Kidney (tissue), 22 donors: ENCODE measurements around the gene PRM3. TPM values are rescaled to one million over a fixed set of nuclear protein-coding genes. Genes with fewer than 3 reads are reported as not detected.

Experiments used
- DNase-seq, 5 donors: peaks; one replicate each; pipeline ENCODE4 v3.0.0-alpha.2; 2013 to 2020
- FAIRE-seq: peaks from 2 replicates; lab custom pipeline; 2012; peaks lifted over from hg19 to GRCh38; lab: Jason Lieb, UNC
- H3K27ac ChIP-seq, 2 donors: one replicate each; pipeline ENCODE4 v1.7.0; 2013; ENCODE audit warnings: low read depth in 2 of 2, low read length in 2 of 2, inconsistent platforms in 1 of 2
- H3K27me3 ChIP-seq: one replicate; pipeline ENCODE4 v1.7.1; 2013; ENCODE audit warnings: low read length, inconsistent platforms; ENCODE audit not compliant: control insufficient read depth, insufficient read depth
- H3K36me3 ChIP-seq, 3 donors: one replicate each; pipeline versions ENCODE4 v1.7.0 to v1.7.1; 2013; ENCODE audit warnings: low read length in 3 of 3, control low read depth in 1 of 3, inconsistent platforms in 1 of 3; ENCODE audit not compliant: insufficient read depth in 3 of 3, control insufficient read depth in 2 of 3
- H3K4me1 ChIP-seq, 3 donors: one replicate each; pipeline versions ENCODE4 v1.7.0 to v1.7.1; 2013; ENCODE audit warnings: low read length in 3 of 3, inconsistent platforms in 1 of 3, low read depth in 1 of 3; ENCODE audit not compliant: control insufficient read depth in 2 of 3, insufficient read depth in 2 of 3
- H3K4me3 ChIP-seq, 3 donors: one replicate each; pipeline versions ENCODE4 v1.7.0 to v1.8.1; 2013; ENCODE audit warnings: low read length in 3 of 3, control low read depth in 1 of 3, inconsistent platforms in 1 of 3
- H3K9ac ChIP-seq, 3 donors: one replicate each; pipeline versions ENCODE4 v1.7.0 to v1.7.1; 2013; ENCODE audit warnings: low read length in 3 of 3, control low read depth in 1 of 3, inconsistent platforms in 1 of 3
- H3K9me3 ChIP-seq, 3 donors: one replicate each; pipeline versions ENCODE4 v1.7.0 to v1.7.1; 2013; ENCODE audit warnings: low read length in 3 of 3, control low read depth in 1 of 3, inconsistent platforms in 1 of 3; ENCODE audit not compliant: control insufficient read depth in 2 of 3, insufficient read depth in 1 of 3
- intact Hi-C: fragments of 100-400 bp; cut with DNase I; formaldehyde crosslinking; loops from one replicate; pipeline ENCODE4 v1.11.1; 2022
- long read RNA-seq, 10 donors: library from polyadenylated mRNA in 1 of 10; unstranded in 1 of 10; transcript quantifications; one replicate each; pipeline ENCODE4 v2.0.0 and lab custom pipeline, GENCODE V29; 2021 to 2026
- polyA plus RNA-seq: library from polyadenylated mRNA; stranded (reverse); fragments of 350-450 nt; fragmentation: Illumina TruSeq; extraction: RNeasy Lipid Tissue Mini Kit (QIAGEN cat#74804); gene quantifications from one replicate; pipeline ENCODE4 v1.2.3, GENCODE V29; 2014; ENCODE audit warnings: low read depth, low replicate concordance; ENCODE audit not compliant: insufficient read depth
- total RNA-seq: library from RNA; stranded (reverse); fragmentation: NEBNext Ultra II Directional; extraction: Animal tissue kit (Norgen Biotek cat#: 25700); gene quantifications from one replicate; pipeline ENCODE4 v1.2.1, GENCODE V29; 2021
- TF ChIP-seq, protein P1 (sequence below): IDR thresholded peaks from 3 replicates; pipeline ENCODE4 v1.5.1; 2012; ENCODE audit warnings: mild to moderate bottlenecking, moderate library complexity, borderline replicate concordance; ENCODE audit not compliant: insufficient read depth; ENCODE audit errors: extremely low read depth
- donor health status: control.
- donor health status: control.
- donor health status: control.
- donor health status: control.
- donor health status: control.
- donor health status: DM: yes; HTN: yes; CAD: no.
- donor health status: Normal renal cell carcinoma (clear cell type).

The PRM3 gene, protein sequence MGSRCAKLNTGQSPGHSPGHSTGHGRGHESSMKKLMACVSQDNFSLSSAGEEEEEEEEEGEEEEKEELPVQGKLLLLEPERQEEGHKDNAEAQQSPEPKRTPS
- not detected for total RNA-seq
- polyA plus RNA-seq = not detected
- long read RNA-seq, donor 1 = 0 reads
- long read RNA-seq, donor 2 = 0 reads
- long read RNA-seq, donor 3 = 0 reads
- long read RNA-seq, donor 4 = 0 reads
- long read RNA-seq, donor 5 = 0 reads
- long read RNA-seq, donor 6 = 0 reads
- long read RNA-seq, donor 7 = 0 reads
- long read RNA-seq, donor 8 = 0 reads
- long read RNA-seq, donor 9 = 0 reads
- long read RNA-seq, donor 10 = 0 reads

DNA sequence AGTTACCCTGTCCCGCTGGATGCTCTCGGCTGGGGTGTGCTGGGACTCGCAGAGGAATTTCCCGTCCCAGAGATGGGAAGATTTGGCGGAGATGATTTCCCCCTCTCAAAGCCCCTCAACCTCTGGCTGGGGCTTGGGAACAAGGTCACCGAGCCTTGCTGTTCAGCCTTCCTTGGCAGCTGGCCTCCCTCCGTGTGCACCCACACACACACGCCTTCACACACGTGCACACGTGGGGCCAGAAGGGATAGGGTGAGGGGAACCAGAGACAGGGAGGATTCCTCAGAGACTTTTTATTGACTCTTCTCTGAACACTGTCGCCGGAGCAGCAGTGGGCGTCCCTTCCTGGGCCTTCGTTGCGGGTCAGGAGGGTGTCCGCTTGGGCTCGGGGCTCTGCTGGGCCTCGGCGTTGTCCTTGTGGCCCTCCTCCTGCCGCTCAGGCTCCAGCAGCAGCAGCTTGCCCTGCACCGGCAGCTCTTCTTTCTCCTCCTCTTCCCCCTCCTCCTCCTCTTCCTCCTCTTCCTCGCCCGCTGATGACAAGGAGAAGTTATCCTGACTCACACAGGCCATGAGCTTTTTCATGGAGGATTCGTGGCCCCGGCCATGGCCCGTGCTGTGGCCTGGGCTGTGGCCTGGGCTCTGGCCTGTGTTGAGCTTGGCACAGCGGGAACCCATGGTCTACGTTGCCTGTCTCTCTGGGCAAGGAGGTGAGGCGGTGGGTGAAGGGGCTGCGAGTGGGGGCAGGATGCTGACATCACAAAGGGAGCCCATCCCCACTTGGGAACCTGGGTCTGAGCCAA lies at the start of gene PRM3:
PRM3 (minus strand) TSS at position 709 of the 800 bp plus-strand sequence; CDS start at position 675, 34 bp downstream.
- FAIRE-seq = no peak
- TF ChIP-seq, protein P1, sequence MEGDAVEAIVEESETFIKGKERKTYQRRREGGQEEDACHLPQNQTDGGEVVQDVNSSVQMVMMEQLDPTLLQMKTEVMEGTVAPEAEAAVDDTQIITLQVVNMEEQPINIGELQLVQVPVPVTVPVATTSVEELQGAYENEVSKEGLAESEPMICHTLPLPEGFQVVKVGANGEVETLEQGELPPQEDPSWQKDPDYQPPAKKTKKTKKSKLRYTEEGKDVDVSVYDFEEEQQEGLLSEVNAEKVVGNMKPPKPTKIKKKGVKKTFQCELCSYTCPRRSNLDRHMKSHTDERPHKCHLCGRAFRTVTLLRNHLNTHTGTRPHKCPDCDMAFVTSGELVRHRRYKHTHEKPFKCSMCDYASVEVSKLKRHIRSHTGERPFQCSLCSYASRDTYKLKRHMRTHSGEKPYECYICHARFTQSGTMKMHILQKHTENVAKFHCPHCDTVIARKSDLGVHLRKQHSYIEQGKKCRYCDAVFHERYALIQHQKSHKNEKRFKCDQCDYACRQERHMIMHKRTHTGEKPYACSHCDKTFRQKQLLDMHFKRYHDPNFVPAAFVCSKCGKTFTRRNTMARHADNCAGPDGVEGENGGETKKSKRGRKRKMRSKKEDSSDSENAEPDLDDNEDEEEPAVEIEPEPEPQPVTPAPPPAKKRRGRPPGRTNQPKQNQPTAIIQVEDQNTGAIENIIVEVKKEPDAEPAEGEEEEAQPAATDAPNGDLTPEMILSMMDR = no peak
- no peak within 1 kb of the TSS for H3K27ac ChIP-seq
- no peaks in the 10 kb centered on the region for H3K27me3 ChIP-seq
- H3K36me3 ChIP-seq = no peaks in the 10 kb centered on the region
- H3K4me1 ChIP-seq = no peaks in the 10 kb centered on the region
- DNase-seq = no peak
- intact Hi-C loops = no loop called here
- H3K9me3 ChIP-seq = no peaks in the 10 kb centered on the region
- H3K9ac ChIP-seq = no peak within 1 kb of the TSS
- no peak within 1 kb of the TSS for H3K4me3 ChIP-seq

DNA sequence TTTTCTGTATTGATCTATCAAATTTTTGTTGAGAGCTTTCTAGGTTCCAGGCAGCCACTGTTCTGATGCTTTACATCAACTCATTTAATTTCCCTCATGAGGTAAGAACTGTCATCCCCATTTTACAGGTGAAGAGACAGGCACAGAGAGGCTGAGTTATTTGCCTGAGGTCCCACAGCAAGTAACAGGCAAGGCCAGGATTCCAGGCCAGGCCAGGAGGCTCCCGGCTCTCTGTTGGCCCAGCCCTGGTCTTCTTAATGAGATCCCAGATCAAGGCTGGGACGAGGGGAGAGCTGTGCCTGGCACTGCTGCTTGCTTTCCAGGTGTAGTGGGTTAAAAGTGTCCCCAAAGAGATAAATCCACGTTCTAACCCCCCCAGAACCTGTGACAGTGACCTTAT lies 49.4 kb upstream of the PRM3 start:
- TF ChIP-seq, protein P1 = no peak
- Histone ChIP-seq H3K27ac (no peak overlapping the region), H3K9ac (no peak overlapping the region), H3K36me3 (no peaks in the 10 kb centered on the region), H3K9me3 (no peaks in the 10 kb centered on the region), H3K27me3 (no peaks in the 10 kb centered on the region), H3K4me3 (no peak overlapping the region), H3K4me1 (no peaks in the 10 kb centered on the region)
- DNase-seq (no peak), FAIRE-seq (no peak)
- intact Hi-C loops = no loop called here

DNA sequence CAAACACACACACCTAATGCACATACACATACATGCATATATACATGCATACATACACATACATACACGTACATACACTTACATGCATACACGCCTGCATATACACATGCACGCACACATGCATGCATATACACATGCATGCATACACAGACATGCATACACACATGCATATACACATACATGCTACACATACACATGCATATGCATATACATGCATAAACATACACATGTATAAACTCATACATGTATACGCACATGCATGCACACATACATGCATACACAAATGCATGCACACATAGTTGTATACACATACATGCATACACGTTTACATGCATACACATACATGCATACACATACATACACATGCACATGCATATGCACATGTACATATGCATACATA lies 48.2 kb upstream of the PRM3 start:
- DNase-seq = no peak

More for the DNA sequence above, 48.2 kb upstream of the PRM3 start:
- Histone ChIP-seq H3K36me3 (no peaks in the 10 kb centered on the region), H3K9me3 (no peaks in the 10 kb centered on the region), H3K27ac (no peak overlapping the region), H3K4me3 (no peak overlapping the region), H3K4me1 (no peaks in the 10 kb centered on the region), H3K27me3 (no peaks in the 10 kb centered on the region), H3K9ac (no peak overlapping the region)
- TF ChIP-seq, protein P1 = no peak
- no peak for FAIRE-seq
- intact Hi-C loops = no loop called here
